ENCODE results near the gene OCIAD1. TPM values are rescaled to one million over a fixed set of nuclear protein-coding genes. Genes with fewer than 3 reads are reported as not detected.

The OCIAD1 gene
- total RNA-seq, 2 donors from 2014 or later = 57.4 to 85.4 TPM

DNA sequence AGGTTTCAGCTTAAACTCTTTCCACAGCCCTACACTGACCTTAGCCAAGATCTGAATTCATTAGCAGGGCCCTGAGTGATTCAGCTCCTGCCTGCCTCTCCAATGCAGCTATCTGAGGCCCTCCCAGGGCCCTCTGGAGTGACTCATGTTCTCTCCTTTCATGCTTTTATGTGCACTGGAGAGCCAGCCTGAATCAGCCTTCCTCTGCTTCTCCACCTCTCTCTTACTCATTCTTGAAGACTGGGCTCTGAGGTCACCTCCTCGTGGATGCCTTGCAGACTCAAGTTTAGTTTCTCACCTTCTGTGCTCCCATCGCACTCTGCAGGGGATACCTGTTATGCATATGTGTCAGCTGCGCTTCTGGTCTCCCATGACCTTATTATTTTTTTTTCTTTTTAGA, 78.8 kb downstream of the OCIAD1 start:
- 74 to 79% methylated on average over 3 of the region's 3 CpGs for WGBS, 2 donors

GRCh38 chr4:48910511-48910910, 79.6 kb downstream of the OCIAD1 start:
- DNase-seq (no peak), ATAC-seq (no peak)
- H3K27ac ChIP-seq = no peak overlapping the region
- no peak overlapping the region for H3K4me3 ChIP-seq
- peaks cover 8% of the 10 kb centered on the region for H3K4me1 ChIP-seq
- intact Hi-C loops (cut with DNase I) = no loop called here
- H3K36me3 ChIP-seq (replicated peaks in 1 of 2; ENCODE audit: insufficient read depth in 1 of 2, low read depth in 2 of 2) = no peaks in the 10 kb centered on the region
- no peaks in the 10 kb centered on the region for H3K27me3 ChIP-seq
- H3K9me3 ChIP-seq = no peaks in the 10 kb centered on the region
- no peak for TF ChIP-seq POLR2A (IDR thresholded peaks at IDR 0.05)
- TF ChIP-seq CTCF (IDR thresholded peaks at IDR 0.05) = no peak

More for the DNA sequence above, 78.8 kb downstream of the OCIAD1 start:
- Histone ChIP-seq H3K4me3 (no peak overlapping the region), H3K27me3 (no peaks in the 10 kb centered on the region), H3K9me3 (no peaks in the 10 kb centered on the region), H3K36me3 (replicated peaks in 1 of 2; ENCODE audit: insufficient read depth in 1 of 2, low read depth in 2 of 2) (no peaks in the 10 kb centered on the region), H3K27ac (no peak overlapping the region), H3K4me1 (peaks cover 16% of the 10 kb centered on the region)
- intact Hi-C loops (cut with DNase I) = loop anchor here (10.0 kb wide), 1 partner anchor 325 kb away; no protein-coding TSS in a partner anchor
- ATAC-seq (no peak), DNase-seq (peak in 1 of 4 donors; percentile 14)
- TF ChIP-seq CTCF (IDR thresholded peaks at IDR 0.05) = no peak
- TF ChIP-seq POLR2A (IDR thresholded peaks at IDR 0.05) = no peak

Other genes starting within 250 kb of the OCIAD1 start
- gene FRYL, start 50.8 kb upstream of the OCIAD1 start, total RNA-seq = 10 to 100 TPM; 29.7 to 47.0 TPM
- 1 to 10 TPM; 3.0 to 7.3 TPM for gene OCIAD2, start 75.7 kb downstream of the OCIAD1 start, total RNA-seq
- not detected for gene CWH43, start 155.2 kb downstream of the OCIAD1 start, total RNA-seq